AG04450 (cell line): ENCODE measurements around the gene SRL. TPM values are rescaled to one million over a fixed set of nuclear protein-coding genes. Genes with fewer than 3 reads are reported as not detected.

Experiments
- CTCF ChIA-PET: fragments of 300-600, 350-600 bp; formaldehyde crosslinking; extraction: SDS; loops from one replicate; lab custom pipeline; 2022; ENCODE audit warnings: antibody characterized with exemption, inconsistent platforms; lab: Charles Lee
- POLR2A ChIA-PET: fragments of 350-600 bp; formaldehyde crosslinking; extraction: SDS; loops from one replicate; lab custom pipeline; 2021; ENCODE audit warnings: antibody characterized with exemption, inconsistent platforms; lab: Yijun Ruan, JAX
- DNase-seq: peaks from one replicate; pipeline ENCODE4 v3.0.0-alpha.2; 2011; ENCODE audit warnings: low read depth, low spot score
- H3K27ac ChIP-seq: one replicate; pipeline ENCODE4 v1.5.1; 2012; ENCODE audit warnings: low read depth, low read length, control low read depth
- H3K27me3 ChIP-seq: one replicate; pipeline ENCODE4 v1.6.0; 2012; ENCODE audit warnings: low read length; ENCODE audit not compliant: control insufficient read depth, insufficient read depth
- H3K4me3 ChIP-seq: 2 replicates; pipeline ENCODE4 v1.5.1; 2011; ENCODE audit warnings: mild to moderate bottlenecking, low read depth, low read length, control low read depth
- H3K9me3 ChIP-seq: 2 replicates; pipeline ENCODE4 v1.5.1; 2012; ENCODE audit warnings: low read length; ENCODE audit not compliant: control insufficient read depth, insufficient read depth
- CTCF ChIP-seq: IDR thresholded peaks from 2 replicates; pipeline ENCODE4 v1.5.1; 2011; ENCODE audit warnings: low read depth, low read length, control low read depth, inconsistent platforms
- polyA plus RNA-seq: library from polyadenylated mRNA; depleted of rRNA; stranded (reverse); fragments of >200 nt; gene quantifications from 2 replicates; pipeline ENCODE4 v1.2.3, GENCODE V29; 2011

SRL gene
- polyA plus RNA-seq, 1 experiment: 0.05 TPM

GRCh38 chr16:4231886-4232285 lies 10.0 kb downstream of the SRL start:
- no peak for TF ChIP-seq CTCF
- Histone ChIP-seq H3K9me3 (no peaks in the 10 kb centered on the region; the same call in 1 of the 2 replicates), H3K27ac (no peak overlapping the region), H3K27me3 (peaks cover 2% of the 10 kb centered on the region), H3K4me3 (no peak overlapping the region)
- CTCF ChIA-PET: interaction anchor here (1.3 to 1.5 kb wide), 3 partner anchors 13 to 32 kb away, joined by 3 to 7 read pairs (median 5); no protein-coding TSS in a partner anchor
- POLR2A ChIA-PET: no interaction called here
- DNase-seq: no peak

DNA sequence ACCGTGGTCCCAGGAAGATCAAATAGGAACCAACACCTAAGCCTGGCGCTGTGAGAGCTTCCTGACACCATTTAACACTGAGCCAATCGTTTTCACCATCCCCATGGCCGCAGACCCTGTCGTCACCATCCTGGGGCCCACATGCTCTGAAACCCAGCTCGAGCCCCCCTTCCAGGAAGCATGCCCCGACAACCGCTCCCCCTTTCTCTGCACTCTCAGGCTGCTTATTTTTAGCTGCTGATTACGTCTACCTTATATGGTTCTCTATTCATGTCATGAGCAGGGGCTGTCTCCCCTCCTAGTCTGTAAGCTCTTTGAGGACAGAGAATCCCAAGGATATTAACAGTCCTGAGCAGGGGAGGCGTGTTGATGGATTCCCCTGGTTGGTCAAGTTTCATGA lies 10.5 kb downstream of the SRL start:
- H3K4me3 ChIP-seq: no peak overlapping the region
- H3K9me3 ChIP-seq: no peaks in the 10 kb centered on the region; the same call in 1 of the 2 replicates
- CTCF ChIA-PET: interaction anchor here (1.3 to 1.5 kb wide), 3 partner anchors 12 to 31 kb away, joined by 3 to 7 read pairs (median 5); no protein-coding TSS in a partner anchor
- H3K27ac ChIP-seq: no peak overlapping the region
- TF ChIP-seq CTCF: no peak
- POLR2A ChIA-PET: no interaction called here
- H3K27me3 ChIP-seq: peaks cover 2% of the 10 kb centered on the region
- DNase-seq: no peak

GRCh38 chr16:4227040-4227332 lies 14.9 kb downstream of the SRL start:
- TF ChIP-seq CTCF: no peak
- no peak overlapping the region for H3K4me3 ChIP-seq
- H3K27me3 ChIP-seq: peaks cover 6% of the 10 kb centered on the region
- no peak overlapping the region for H3K27ac ChIP-seq
- DNase-seq: no peak
- H3K9me3 ChIP-seq: no peaks in the 10 kb centered on the region; the same call in 1 of the 2 replicates
- ChIA-PET POLR2A (no interaction called here), CTCF (no interaction called here)

DNA sequence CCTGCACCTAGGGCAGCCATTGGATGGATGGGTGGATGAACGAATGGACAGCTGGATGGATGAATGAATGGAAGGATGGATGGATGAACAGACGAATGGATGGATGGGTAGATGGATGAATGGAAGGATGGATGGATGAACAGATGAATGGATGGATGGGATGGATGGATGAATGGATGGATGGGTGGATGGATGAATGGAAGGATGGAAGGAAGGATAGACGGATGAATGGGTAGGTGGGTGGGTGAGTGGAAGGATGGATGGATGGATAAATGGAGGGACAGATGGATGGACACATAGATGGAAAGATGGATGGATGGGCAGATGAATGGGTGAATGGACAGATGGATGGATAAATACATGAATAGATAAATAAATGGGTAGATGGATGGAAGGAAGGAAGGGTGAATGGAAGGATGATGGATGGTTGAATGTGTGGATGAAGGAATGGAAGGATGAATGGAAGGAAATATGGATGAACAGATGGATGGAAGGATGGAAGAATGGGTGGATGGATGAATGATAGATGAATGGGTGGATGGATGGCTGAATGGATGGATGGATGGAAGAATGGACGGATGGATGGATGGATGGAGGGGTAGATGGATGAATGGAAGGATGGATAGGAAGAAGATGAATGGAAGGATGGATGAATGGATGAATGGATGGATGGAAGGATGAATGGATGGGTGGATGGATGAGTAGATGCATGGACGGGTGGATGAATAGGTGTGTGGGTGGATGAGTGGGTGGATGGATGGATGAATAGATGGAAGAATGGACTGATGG lies 15.4 kb downstream of the SRL start:
- ChIA-PET CTCF (no interaction called here), POLR2A (no interaction called here)
- Histone ChIP-seq H3K4me3 (no peak overlapping the region), H3K27me3 (peaks cover 6% of the 10 kb centered on the region), H3K9me3 (peaks cover 3% of the 10 kb centered on the region), H3K27ac (no peak overlapping the region)
- TF ChIP-seq CTCF: no peak
- DNase-seq: no peak

- peaks cover 6% of the 10 kb centered on the region for H3K27me3 ChIP-seq
- CTCF ChIA-PET: no interaction called here
- no peak overlapping the region for H3K4me3 ChIP-seq
- POLR2A ChIA-PET: no interaction called here
- H3K9me3 ChIP-seq: peaks cover 6% of the 10 kb centered on the region
- no peak for DNase-seq
- TF ChIP-seq CTCF: no peak
- no peak overlapping the region for H3K27ac ChIP-seq
Measured at GRCh38 chr16:4225075-4225474, 16.8 kb downstream of the SRL start.
